Cardiac muscle cell (in vitro differentiated cells and primary cell): ENCODE results near the gene FAM53B. TPM values are rescaled to one million over a fixed set of nuclear protein-coding genes. Genes with fewer than 3 reads are reported as not detected.
"Not testable (repeated sequence)": the region's sequence is repeated elsewhere in the genome, so short reads cannot be mapped to it uniquely, and the experiment has no call there.

Experiments
- DNase-seq, 2 donors: peaks; one replicate each; pipeline versions ENCODE4 v3.0.0 to v3.0.0-alpha.2; 2010 to 2017; ENCODE audit warnings: low read depth in 1 of 2, low spot score in 1 of 2
- H3K27ac ChIP-seq: fragments of 200-600 bp; sonication (generic); 2 replicates; pipeline ENCODE4 v1.5.1; 2016
- H3K27me3 ChIP-seq: fragments of 200-600 bp; sonication (generic); 2 replicates; pipeline ENCODE4 v1.6.0; 2016; ENCODE audit warnings: control low read depth
- H3K36me3 ChIP-seq: fragments of 200-600 bp; sonication (generic); 2 replicates; pipeline ENCODE4 v1.5.1; 2016; ENCODE audit warnings: control low read depth
- H3K4me1 ChIP-seq: fragments of 200-600 bp; sonication (generic); 2 replicates; pipeline ENCODE4 v1.8.1; 2017; ENCODE audit warnings: low read depth, mild to moderate bottlenecking, mixed run types
- H3K4me3 ChIP-seq: fragments of 200-600 bp; sonication (generic); 2 replicates; pipeline ENCODE4 v1.5.1; 2016; ENCODE audit warnings: mild to moderate bottlenecking
- H3K9me3 ChIP-seq: fragments of 200-600 bp; sonication (generic); 2 replicates; pipeline ENCODE4 v1.5.1; 2017; ENCODE audit warnings: low read depth, mild to moderate bottlenecking, control low read depth
- CTCF ChIP-seq: IDR thresholded peaks from 2 replicates; pipeline ENCODE4 v1.5.1; 2012; ENCODE audit warnings: low read depth, mild to moderate bottlenecking, low read length
- polyA plus RNA-seq: library from polyadenylated mRNA; unstranded; fragments of >200 nt; fragmentation: Nextera tagmentation; extraction: Ambion mirVana; gene quantifications from 2 replicates; pipeline ENCODE4 v1.2.1, GENCODE V29; 2016
- total RNA-seq: library from RNA; depleted of rRNA; stranded (reverse); fragments of >200 nt; gene quantifications from 2 replicates; pipeline ENCODE4 v1.2.3, GENCODE V29; 2016

FAM53B gene
- total RNA-seq: 28.7 and 34.8 TPM in 2 replicates
- polyA plus RNA-seq: 10.2 and 13.6 TPM in 2 replicates

GRCh38 chr10:124744102-124745050 lies at the start of gene FAM53B:
TSS of gene FAM53B (minus strand) at chr10:124744378. CDS start at chr10:124706713, 37,665 bp downstream.
- Histone ChIP-seq H3K27ac (peak within 1 kb of the TSS; percentile 16), H3K27me3 (no peaks in the 10 kb centered on the region)

GRCh38 chr10:124792998-124793352 lies 48.8 kb upstream of the FAM53B start:
- no peak overlapping the region for H3K4me3 ChIP-seq
- H3K4me1 ChIP-seq: no peaks in the 10 kb centered on the region
- DNase-seq: no peak
- no peaks in the 10 kb centered on the region for H3K36me3 ChIP-seq
- H3K9me3 ChIP-seq: no peaks in the 10 kb centered on the region
- H3K27ac ChIP-seq: no peak overlapping the region
- TF ChIP-seq CTCF: no peak
- H3K27me3 ChIP-seq: no peaks in the 10 kb centered on the region

More at GRCh38 chr10:124744102-124745050, at the start of gene FAM53B:
- TF ChIP-seq CTCF: no peak
- H3K9me3 ChIP-seq: no peaks in the 10 kb centered on the region
- H3K4me3 ChIP-seq: peak within 1 kb of the TSS; percentile 83
- H3K4me1 ChIP-seq: peaks cover 27% of the 10 kb centered on the region
- DNase-seq: peak; percentile 89 to 92
- H3K36me3 ChIP-seq: no peaks in the 10 kb centered on the region

- H3K27ac ChIP-seq: peak within 1 kb of the TSS; percentile 94
- H3K27me3 ChIP-seq: no peaks in the 10 kb centered on the region
- DNase-seq: peak; percentile 90 to 92
- no peaks in the 10 kb centered on the region for H3K4me1 ChIP-seq
- H3K36me3 ChIP-seq: peaks cover 2% of the 10 kb centered on the region
- TF ChIP-seq CTCF: peak; percentile 38
- H3K4me3 ChIP-seq: peak within 1 kb of the TSS; percentile 92
- no peaks in the 10 kb centered on the region for H3K9me3 ChIP-seq
Measured at GRCh38 chr10:124791547-124792348, 47.6 kb upstream of the FAM53B start, which contains the start of gene EEF1AKMT2. TSS of gene EEF1AKMT2 (minus strand) at chr10:124791887. CDS start at chr10:124791833, 54 bp downstream.

GRCh38 chr10:124782900-124783299 lies 38.7 kb upstream of the FAM53B start:
- H3K4me1 ChIP-seq, H3K27me3 ChIP-seq, H3K9me3 ChIP-seq, DNase-seq, H3K36me3 ChIP-seq, H3K27ac ChIP-seq, H3K4me3 ChIP-seq: not testable (repeated sequence)

GRCh38 chr10:124768791-124769190 lies 24.6 kb upstream of the FAM53B start:
- Histone ChIP-seq H3K9me3 (no peaks in the 10 kb centered on the region), H3K36me3 (no peaks in the 10 kb centered on the region), H3K27ac (no peak overlapping the region), H3K27me3 (no peaks in the 10 kb centered on the region), H3K4me3 (no peak overlapping the region), H3K4me1 (no peaks in the 10 kb centered on the region)
- no peak for DNase-seq
- TF ChIP-seq CTCF: no peak

GRCh38 chr10:124765256-124765655 lies 21.1 kb upstream of the FAM53B start:
- Histone ChIP-seq H3K4me1 (no peaks in the 10 kb centered on the region), H3K27me3 (no peaks in the 10 kb centered on the region), H3K4me3 (no peak overlapping the region), H3K9me3 (no peaks in the 10 kb centered on the region), H3K36me3 (peaks cover 15% of the 10 kb centered on the region), H3K27ac (no peak overlapping the region)
- no peak for TF ChIP-seq CTCF
- DNase-seq: no peak
